ENCODE data around the gene CREB5. TPM values are rescaled to one million over a fixed set of nuclear protein-coding genes. Genes with fewer than 3 reads are reported as not detected.

CREB5 gene
- total and polyA plus RNA-seq, 2 experiments from 2014 or later, result 2.4 to 4.4 TPM

GRCh38 chr7:28674359-28674782 lies 262.1 kb downstream of the CREB5 start (continued):
- TF ChIP-seq ZNF462 (CRISPR knock-in tag; IDR thresholded peaks at IDR 0.05) (no peak), NANOG (IDR thresholded peaks at IDR 0.05; ENCODE audit: borderline replicate concordance) (no peak), CTCF (conservative IDR thresholded peaks at IDR 0.05; ENCODE audit: low read depth in 2 of 2) (no peak), STAT1 (IDR thresholded peaks at IDR 0.05; ENCODE audit: unreplicated experiment) (no peak), JUNB (IDR thresholded peaks at IDR 0.05; ENCODE audit: unreplicated experiment) (no peak), POLR2AphosphoS5 (IDR thresholded peaks at IDR 0.05; ENCODE audit: low read depth) (no peak), ETS1 (IDR thresholded peaks at IDR 0.05) (no peak)
